ELF-1 (cell line): Measurements from ENCODE around the gene COL5A1.
"Not testable (repeated sequence)": the region's sequence is repeated elsewhere in the genome, so short reads cannot be mapped to it uniquely, and the experiment has no call there.

Experiments
- DNase-seq: peaks from one replicate; pipeline ENCODE4 v3.0.0-alpha.2; 2016; ENCODE audit warnings: low read depth, low spot score

The COL5A1 gene

GRCh38 chr9:134690946-134691694 is 49.5 kb downstream of the COL5A1 start:
- no peak for DNase-seq

GRCh38 chr9:134691695-134692572 is 50.3 kb downstream of the COL5A1 start:
- no peak for DNase-seq

GRCh38 chr9:134692573-134692860 is 50.9 kb downstream of the COL5A1 start:
- no peak for DNase-seq

- no peak for DNase-seq
Measured at GRCh38 chr9:134693011-134693410, 51.4 kb downstream of the COL5A1 start.

GRCh38 chr9:134693641-134694367 is 52.2 kb downstream of the COL5A1 start:
- no peak for DNase-seq

GRCh38 chr9:134694368-134694665 is 52.7 kb downstream of the COL5A1 start:
- DNase-seq, result no peak

- DNase-seq, result no peak
Measured at GRCh38 chr9:134694714-134695113, 53.1 kb downstream of the COL5A1 start.

- no peak for DNase-seq
Measured at GRCh38 chr9:134695144-134695543, 53.5 kb downstream of the COL5A1 start.

GRCh38 chr9:134696433-134696832 is 54.8 kb downstream of the COL5A1 start:
- no peak for DNase-seq

GRCh38 chr9:134698111-134698510 is 56.5 kb downstream of the COL5A1 start:
- DNase-seq, result no peak

- DNase-seq, result peak; percentile 98
Measured at GRCh38 chr9:134698587-134699342, 57.2 kb downstream of the COL5A1 start.

- DNase-seq, result no peak
Measured at GRCh38 chr9:134699343-134699740, 57.7 kb downstream of the COL5A1 start.

GRCh38 chr9:134700636-134701350 is 59.2 kb downstream of the COL5A1 start:
- no peak for DNase-seq

GRCh38 chr9:134701581-134702259 is 60.1 kb downstream of the COL5A1 start:
- DNase-seq, result no peak

GRCh38 chr9:134702291-134702690 is 60.7 kb downstream of the COL5A1 start:
- no peak for DNase-seq

- not testable (repeated sequence) for DNase-seq
Measured at GRCh38 chr9:134703730-134704114, 62.1 kb downstream of the COL5A1 start.

GRCh38 chr9:134704498-134704897 is 62.9 kb downstream of the COL5A1 start:
- no peak for DNase-seq

- no peak for DNase-seq
Measured at GRCh38 chr9:134705786-134706185, 64.2 kb downstream of the COL5A1 start.

- no peak for DNase-seq
Measured at GRCh38 chr9:134706522-134706921, 64.9 kb downstream of the COL5A1 start.

- peak; percentile 45 for DNase-seq
Measured at GRCh38 chr9:134707031-134707680, 65.6 kb downstream of the COL5A1 start.
